HUES48 (cell line): Measurements from ENCODE around the gene AP2A2.

Experiments used
- H3K27ac ChIP-seq: one replicate; pipeline ENCODE4 v1.7.0; 2013; ENCODE audit warnings: low read depth, low read length, inconsistent platforms
- H3K27me3 ChIP-seq: 2 replicates; pipeline ENCODE4 v1.6.1; 2013; ENCODE audit warnings: mild to moderate bottlenecking, low read length; ENCODE audit not compliant: control insufficient read depth, insufficient read depth
- H3K36me3 ChIP-seq: 2 replicates; pipeline ENCODE4 v1.6.1; 2013; ENCODE audit warnings: low read length; ENCODE audit not compliant: control insufficient read depth, insufficient read depth
- H3K4me1 ChIP-seq: 2 replicates; pipeline ENCODE4 v1.6.1; 2013; ENCODE audit warnings: mild to moderate bottlenecking, low read length; ENCODE audit not compliant: control insufficient read depth, insufficient read depth
- H3K4me3 ChIP-seq: 2 replicates; pipeline ENCODE4 v1.5.1; 2013; ENCODE audit warnings: mild to moderate bottlenecking, low read depth, low read length
- H3K9ac ChIP-seq: 2 replicates; pipeline ENCODE4 v1.6.1; 2013; ENCODE audit warnings: mild to moderate bottlenecking, low read depth, low read length, moderate library complexity
- H3K9me3 ChIP-seq: 2 replicates; pipeline ENCODE4 v1.6.1; 2013; ENCODE audit warnings: low read length; ENCODE audit not compliant: control insufficient read depth, insufficient read depth

AP2A2 gene

DNA sequence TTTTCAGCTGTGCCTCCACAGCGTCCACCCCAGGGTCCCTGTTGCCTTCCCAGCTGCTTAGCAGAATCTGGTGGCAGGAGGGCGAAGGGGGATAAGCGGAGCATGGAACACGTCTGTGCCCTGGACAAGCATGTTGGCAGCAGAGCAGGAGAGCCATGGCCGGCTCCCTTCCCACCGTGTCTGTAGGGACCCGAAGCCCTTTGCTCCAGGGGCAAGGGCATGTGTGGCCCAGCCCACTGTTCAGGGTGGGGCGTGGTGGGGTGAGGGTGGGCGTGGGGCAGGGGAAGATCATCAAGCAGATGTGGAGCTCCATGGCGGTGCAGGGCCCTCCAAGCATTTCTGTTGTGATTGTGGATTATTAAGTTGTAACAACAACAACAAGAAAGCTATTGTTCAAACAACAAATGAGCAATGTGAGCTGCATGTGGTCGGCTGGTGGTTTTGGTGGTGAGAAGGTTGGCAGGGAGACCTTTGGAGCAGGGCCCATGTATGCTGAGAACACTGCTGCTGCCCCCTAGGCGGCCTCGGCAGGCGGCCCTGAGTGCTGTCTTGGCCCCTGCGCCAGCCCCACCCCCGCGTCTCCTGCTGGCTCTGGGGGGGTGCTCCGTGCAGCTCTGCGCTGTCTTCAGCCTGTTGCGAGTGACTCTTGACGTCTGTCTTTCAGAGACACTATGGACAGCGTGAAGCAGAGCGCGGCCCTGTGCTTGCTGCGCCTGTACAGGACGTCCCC, 50.9 kb downstream of the AP2A2 start:
- H3K4me1 ChIP-seq = no peaks in the 10 kb centered on the region
- no peaks in the 10 kb centered on the region for H3K27me3 ChIP-seq
- H3K4me3 ChIP-seq = no peak overlapping the region
- no peak overlapping the region for H3K9ac ChIP-seq
- H3K9me3 ChIP-seq = no peaks in the 10 kb centered on the region
- H3K27ac ChIP-seq = no peak overlapping the region
- peaks cover 58% of the 10 kb centered on the region for H3K36me3 ChIP-seq

DNA sequence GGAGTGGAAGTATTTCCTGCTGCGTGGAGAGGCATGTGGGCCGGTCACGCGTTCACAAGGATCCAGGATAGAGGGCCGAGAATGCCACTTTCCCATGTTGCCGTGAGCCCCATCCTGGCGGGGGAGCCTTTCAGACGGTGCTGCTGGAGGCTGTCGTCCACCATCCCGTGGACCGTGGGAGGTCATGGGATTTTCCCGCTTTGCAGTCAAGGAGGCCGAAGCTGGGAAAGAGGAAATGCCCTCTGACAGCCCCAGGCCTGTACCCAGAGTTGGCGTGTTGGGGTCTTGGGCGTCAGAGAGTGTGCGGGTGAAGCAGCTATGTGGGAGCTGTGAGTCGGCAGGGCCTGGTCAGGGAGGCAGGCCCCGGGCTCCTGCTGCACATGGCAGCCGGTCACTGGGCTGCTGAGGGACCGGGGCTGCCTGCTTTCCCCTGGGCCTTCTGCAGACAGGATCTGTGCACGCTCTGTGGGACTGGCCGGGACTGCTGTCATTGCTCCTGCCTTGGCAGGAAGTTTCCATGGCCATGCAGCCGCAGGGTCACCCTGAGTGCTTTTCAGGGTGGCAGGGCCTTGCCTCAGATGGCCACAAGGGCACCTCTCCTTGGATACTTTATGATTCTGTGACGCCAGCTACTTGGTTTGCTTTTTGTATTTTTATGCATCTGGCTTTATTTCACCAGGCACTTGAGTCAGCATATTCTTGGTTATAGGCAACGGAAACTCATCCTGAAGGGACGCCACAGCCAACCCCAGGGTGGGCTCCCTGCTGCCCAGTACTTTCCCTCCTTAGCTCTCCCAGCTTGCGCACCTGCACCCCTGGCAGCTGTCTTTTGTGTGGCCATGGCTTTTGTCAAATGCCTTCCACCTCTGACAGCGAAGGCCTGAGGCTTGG, 52.4 kb downstream of the AP2A2 start:
- Histone ChIP-seq H3K4me3 (no peak overlapping the region), H3K4me1 (no peaks in the 10 kb centered on the region), H3K36me3 (peaks cover 52% of the 10 kb centered on the region), H3K9me3 (no peaks in the 10 kb centered on the region), H3K27ac (no peak overlapping the region), H3K27me3 (no peaks in the 10 kb centered on the region), H3K9ac (no peak overlapping the region)

DNA sequence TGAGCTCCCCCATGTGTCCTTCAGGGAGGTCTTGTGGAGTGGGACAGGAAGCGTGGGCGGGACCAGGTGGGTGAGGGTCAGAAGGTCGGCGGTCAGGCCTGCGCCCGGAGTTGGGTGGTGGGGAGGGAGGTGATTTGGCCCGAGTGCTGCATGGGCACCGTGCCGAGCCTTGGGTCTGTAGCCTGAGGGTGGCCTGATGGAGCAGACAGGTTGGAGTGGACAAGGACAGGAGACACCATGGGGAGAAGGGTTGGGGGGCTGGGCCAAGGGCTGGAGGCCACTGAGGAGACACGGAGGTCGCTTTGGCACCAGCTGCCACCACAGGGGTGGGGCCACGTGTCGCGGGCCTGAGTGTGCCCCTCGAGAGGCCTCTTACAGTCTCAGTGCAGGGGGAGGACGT, 53.1 kb downstream of the AP2A2 start:
- Histone ChIP-seq H3K9ac (no peak overlapping the region), H3K9me3 (no peaks in the 10 kb centered on the region), H3K36me3 (peaks cover 50% of the 10 kb centered on the region), H3K27ac (no peak overlapping the region), H3K4me3 (no peak overlapping the region), H3K4me1 (no peaks in the 10 kb centered on the region), H3K27me3 (no peaks in the 10 kb centered on the region)

DNA sequence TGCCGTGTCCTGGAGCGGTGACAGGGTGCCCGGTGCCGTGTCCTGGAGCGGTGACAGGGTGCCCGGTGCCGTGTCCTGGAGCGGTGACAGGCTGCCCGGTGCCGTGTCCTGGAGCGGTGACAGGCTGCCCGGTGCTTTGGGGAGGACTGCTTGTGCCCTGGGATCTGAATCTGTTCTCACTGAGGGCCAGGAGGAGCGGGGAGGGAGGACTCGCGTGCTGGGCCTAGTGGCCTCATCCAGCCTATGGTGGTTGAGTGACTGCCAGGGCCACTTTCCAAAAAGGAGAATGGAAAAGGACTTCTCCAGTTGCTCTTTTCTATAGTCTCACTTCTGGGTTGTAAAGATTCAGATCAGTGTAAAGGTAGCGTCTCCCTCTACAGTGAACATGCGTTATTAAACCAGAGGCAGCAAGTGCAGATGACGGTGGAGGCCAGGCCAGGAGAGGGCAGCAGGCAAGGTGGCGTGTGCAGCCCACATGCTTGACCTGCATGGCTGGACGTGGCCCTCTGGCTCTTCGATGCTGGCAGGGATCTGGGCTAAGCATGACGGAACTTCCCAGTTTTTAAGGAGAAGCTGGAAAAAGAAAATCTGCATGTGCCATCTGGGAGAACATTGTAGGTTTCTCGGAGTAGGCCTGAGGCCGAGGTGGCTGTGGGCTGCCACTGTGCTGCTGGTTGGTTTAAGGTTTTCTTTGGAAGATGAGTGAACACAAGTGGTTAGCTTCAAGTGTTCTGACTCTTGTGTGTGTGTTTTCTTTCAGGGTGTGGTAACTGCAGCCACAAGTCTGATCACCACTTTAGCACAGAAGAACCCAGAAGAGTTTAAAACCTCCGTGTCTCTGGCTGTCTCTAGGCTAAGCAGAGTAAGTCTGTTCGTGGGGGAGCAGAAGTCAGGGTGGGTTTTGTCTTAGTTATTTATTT, 55.0 kb downstream of the AP2A2 start:
- Histone ChIP-seq H3K4me1 (no peaks in the 10 kb centered on the region), H3K4me3 (no peak overlapping the region), H3K36me3 (peaks cover 67% of the 10 kb centered on the region), H3K9ac (no peak overlapping the region), H3K27me3 (no peaks in the 10 kb centered on the region), H3K9me3 (no peaks in the 10 kb centered on the region), H3K27ac (no peak overlapping the region)

DNA sequence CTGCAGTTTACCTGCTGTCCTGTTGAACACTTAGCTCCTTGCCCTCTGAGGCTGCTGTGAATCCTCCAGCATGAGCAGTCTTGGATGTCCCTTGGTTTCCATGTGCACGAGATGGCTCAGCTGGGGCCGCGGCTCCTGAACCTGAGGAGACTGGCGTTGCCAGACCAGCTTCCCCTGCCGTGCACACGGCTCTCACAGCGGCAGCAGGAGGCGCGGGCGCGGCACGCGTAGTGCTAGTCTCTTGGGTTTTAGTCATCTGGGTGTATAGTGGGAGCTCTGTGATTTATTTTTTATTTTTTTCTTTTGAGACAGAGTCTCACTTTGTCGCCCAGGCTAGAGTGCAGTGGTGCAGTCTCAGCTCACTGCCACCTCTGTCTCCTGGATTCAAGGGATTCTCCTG, 56.1 kb downstream of the AP2A2 start:
- H3K9me3 ChIP-seq = no peaks in the 10 kb centered on the region
- no peaks in the 10 kb centered on the region for H3K4me1 ChIP-seq
- no peak overlapping the region for H3K4me3 ChIP-seq
- peaks cover 71% of the 10 kb centered on the region for H3K36me3 ChIP-seq
- H3K9ac ChIP-seq = no peak overlapping the region
- H3K27me3 ChIP-seq = no peaks in the 10 kb centered on the region
- H3K27ac ChIP-seq = no peak overlapping the region

DNA sequence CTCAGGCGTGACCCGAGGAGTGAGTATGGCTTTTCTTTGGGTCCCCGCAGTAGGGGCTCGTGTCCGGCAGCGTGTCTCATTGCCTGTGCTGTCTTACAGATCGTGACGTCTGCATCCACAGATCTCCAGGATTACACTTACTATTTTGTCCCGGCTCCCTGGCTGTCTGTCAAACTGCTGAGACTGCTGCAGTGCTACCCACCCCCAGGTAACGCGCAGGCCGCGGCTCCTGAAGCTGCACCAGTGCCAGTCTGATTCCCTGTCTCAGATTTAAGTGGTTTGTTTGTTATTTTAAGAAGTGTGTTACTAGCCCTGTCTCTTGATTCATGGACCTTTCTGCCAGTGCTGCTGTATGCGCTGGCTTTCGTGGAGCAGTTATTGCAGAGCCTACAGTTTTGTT, 58.9 kb downstream of the AP2A2 start:
- peaks cover 77% of the 10 kb centered on the region for H3K36me3 ChIP-seq
- no peak overlapping the region for H3K27ac ChIP-seq
- no peak overlapping the region for H3K9ac ChIP-seq

DNA sequence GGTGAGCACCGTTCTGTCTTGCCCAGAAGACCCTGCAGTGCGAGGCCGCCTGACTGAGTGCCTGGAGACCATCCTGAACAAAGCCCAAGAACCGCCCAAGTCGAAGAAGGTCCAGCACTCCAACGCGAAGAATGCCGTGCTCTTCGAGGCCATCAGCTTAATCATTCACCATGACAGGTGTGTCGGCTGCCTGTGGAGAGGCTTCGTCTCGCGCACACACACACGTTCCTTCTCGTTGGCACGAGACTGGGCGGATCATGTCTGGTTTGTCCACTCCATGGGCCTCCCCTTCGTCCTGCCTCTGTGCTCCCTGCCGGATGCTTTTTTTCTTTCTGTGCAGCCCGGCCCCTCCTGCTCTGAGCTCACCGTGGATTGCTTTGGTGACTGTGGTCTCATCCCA, 59.7 kb downstream of the AP2A2 start:
- Histone ChIP-seq H3K36me3 (peaks cover 85% of the 10 kb centered on the region), H3K9ac (no peak overlapping the region), H3K27me3 (no peaks in the 10 kb centered on the region), H3K4me3 (no peak overlapping the region), H3K9me3 (no peaks in the 10 kb centered on the region), H3K4me1 (no peaks in the 10 kb centered on the region), H3K27ac (no peak overlapping the region)

More for the DNA sequence above, 58.9 kb downstream of the AP2A2 start:
- H3K4me3 ChIP-seq = no peak overlapping the region
- no peaks in the 10 kb centered on the region for H3K27me3 ChIP-seq
- no peaks in the 10 kb centered on the region for H3K4me1 ChIP-seq
- H3K9me3 ChIP-seq = no peaks in the 10 kb centered on the region

DNA sequence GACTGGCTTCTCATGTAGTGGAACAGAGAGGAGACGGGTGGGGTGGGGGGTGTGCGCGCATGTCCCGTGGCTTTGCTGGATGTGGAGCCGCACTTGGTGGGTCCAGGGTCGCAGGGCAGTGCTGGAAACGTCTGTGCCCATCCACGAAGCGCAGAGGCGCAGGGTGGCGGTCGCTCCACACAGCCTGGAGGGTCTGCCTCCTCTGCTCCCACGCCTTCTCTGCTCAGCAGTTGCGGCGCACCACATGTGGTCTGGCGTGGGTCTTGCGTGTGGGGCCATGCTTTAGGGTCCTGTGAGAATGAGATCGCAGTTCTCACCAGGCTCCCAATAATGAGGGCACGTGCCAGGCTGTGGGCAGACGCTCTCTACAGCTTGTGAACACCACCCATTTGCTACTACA, 60.2 kb downstream of the AP2A2 start:
- H3K9ac ChIP-seq = no peak overlapping the region
- H3K4me3 ChIP-seq = no peak overlapping the region
- H3K4me1 ChIP-seq = no peaks in the 10 kb centered on the region
- no peaks in the 10 kb centered on the region for H3K9me3 ChIP-seq
- no peak overlapping the region for H3K27ac ChIP-seq
- H3K27me3 ChIP-seq = no peaks in the 10 kb centered on the region
- H3K36me3 ChIP-seq = peaks cover 82% of the 10 kb centered on the region

DNA sequence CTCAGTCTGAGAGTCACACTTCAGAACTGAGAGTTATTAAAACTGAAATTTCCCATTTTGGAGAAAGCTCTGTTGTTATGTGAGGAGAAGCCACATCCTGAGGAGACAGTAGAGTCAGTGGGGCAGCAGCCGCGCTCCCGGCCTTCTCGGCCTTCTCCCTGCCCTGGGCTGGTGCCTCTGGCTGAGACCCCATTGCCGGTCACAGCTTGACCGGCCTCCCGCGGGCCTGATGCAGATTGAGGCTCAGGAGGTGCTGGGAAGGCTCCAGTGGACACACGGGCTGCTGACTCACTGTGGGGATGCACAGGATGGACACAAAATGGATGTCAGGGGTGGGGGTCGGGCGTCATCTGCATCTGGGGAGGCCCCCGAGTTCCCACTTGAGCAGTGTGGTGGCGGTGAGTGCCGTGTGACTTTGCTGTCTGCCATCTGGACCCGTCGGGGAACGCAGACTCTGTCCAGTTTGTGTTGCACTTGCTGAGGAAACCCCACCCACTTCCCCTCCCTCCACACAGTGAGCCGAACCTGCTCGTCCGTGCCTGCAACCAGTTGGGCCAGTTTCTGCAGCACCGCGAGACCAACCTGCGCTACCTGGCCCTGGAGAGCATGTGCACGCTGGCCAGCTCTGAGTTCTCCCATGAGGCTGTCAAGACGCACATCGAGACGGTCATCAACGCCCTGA, 60.7 kb downstream of the AP2A2 start:
- Histone ChIP-seq H3K27me3 (no peaks in the 10 kb centered on the region), H3K36me3 (peaks cover 76% of the 10 kb centered on the region), H3K9me3 (no peaks in the 10 kb centered on the region), H3K4me3 (no peak overlapping the region), H3K9ac (no peak overlapping the region), H3K4me1 (no peaks in the 10 kb centered on the region), H3K27ac (no peak overlapping the region)

DNA sequence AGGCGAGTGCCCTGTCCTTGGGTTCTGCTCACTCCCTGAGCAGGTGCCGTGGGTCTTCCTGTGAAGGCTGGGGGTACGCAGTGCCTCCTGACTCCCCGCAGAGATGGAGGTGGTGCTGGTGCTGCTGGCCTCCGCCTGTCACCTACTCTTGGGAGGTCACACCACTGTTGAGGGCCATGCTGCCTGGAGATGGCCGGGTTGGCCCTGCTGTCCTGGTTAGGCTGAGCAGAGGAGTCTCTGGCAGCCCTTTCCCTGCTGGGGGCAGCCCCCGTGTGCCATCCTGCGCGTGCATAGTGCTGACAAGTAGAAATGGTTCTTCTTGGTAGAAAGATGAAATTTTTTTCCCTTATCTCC, 61.3 kb downstream of the AP2A2 start:
- no peak overlapping the region for H3K4me3 ChIP-seq
- no peak overlapping the region for H3K27ac ChIP-seq
- no peaks in the 10 kb centered on the region for H3K27me3 ChIP-seq
- H3K9me3 ChIP-seq = no peaks in the 10 kb centered on the region
- peaks cover 72% of the 10 kb centered on the region for H3K36me3 ChIP-seq
- H3K4me1 ChIP-seq = no peaks in the 10 kb centered on the region
- H3K9ac ChIP-seq = no peak overlapping the region
